HepG2 (cell line): Measurements from ENCODE around the gene CCDC106. TPM values are rescaled to one million over a fixed set of nuclear protein-coding genes. Genes with fewer than 3 reads are reported as not detected.

Experiments
- AGO2 ChIP-seq: fragments of 200-400 bp; formaldehyde crosslinking; optimal IDR thresholded peaks from 2 replicates; pipeline ENCODE3; 2017; ENCODE audit warnings: mild to moderate bottlenecking, low read depth, low read length, moderate library complexity
- ARNT ChIP-seq: fragments of 450-650 bp; IDR thresholded peaks from 2 replicates; pipeline ENCODE4 v1.6.1; 2017
- BRD4 ChIP-seq: sonication (generic); formaldehyde crosslinking; IDR thresholded peaks from 2 replicates; pipeline ENCODE4 v1.4.0; 2020; ENCODE audit warnings: missing genetic modification reagents
- DNMT1 ChIP-seq: sonication (generic); formaldehyde crosslinking; IDR thresholded peaks from 2 replicates; pipeline ENCODE4 v1.5.1; 2020; ENCODE audit warnings: mild to moderate bottlenecking, missing genetic modification reagents
- ERF ChIP-seq: IDR thresholded peaks from 2 replicates; pipeline ENCODE4 v1.6.1; 2018; ENCODE audit warnings: missing biosample characterization, missing genetic modification reagents
- FOSL2 ChIP-seq: sonication (generic); formaldehyde crosslinking; IDR thresholded peaks from 2 replicates; pipeline ENCODE4 v1.4.0; 2020; ENCODE audit warnings: missing genetic modification reagents
- FOXK1 ChIP-seq: sonication (generic); formaldehyde crosslinking; IDR thresholded peaks from 2 replicates; pipeline ENCODE4 v1.4.0; 2020; ENCODE audit warnings: low read depth, missing genetic modification reagents, borderline replicate concordance
- FOXO1 ChIP-seq: sonication (generic); formaldehyde crosslinking; IDR thresholded peaks from 2 replicates; pipeline ENCODE4 v1.4.0; 2020; ENCODE audit warnings: missing genetic modification reagents
- GABPB1 ChIP-seq: IDR thresholded peaks from 2 replicates; pipeline ENCODE4 v1.6.1; 2016; ENCODE audit warnings: mild to moderate bottlenecking, missing genetic modification reagents, moderate library complexity, missing compliant biosample characterization
- MBD4 ChIP-seq: IDR thresholded peaks from 2 replicates; pipeline ENCODE4 v1.6.1; 2012; ENCODE audit warnings: low read length, inconsistent platforms, borderline replicate concordance
- NFYB ChIP-seq: sonication (generic); formaldehyde crosslinking; IDR thresholded peaks from 2 replicates; pipeline ENCODE4 v1.4.0; 2020; ENCODE audit warnings: missing genetic modification reagents
- PREB ChIP-seq: sonication (generic); formaldehyde crosslinking; IDR thresholded peaks from 2 replicates; pipeline ENCODE4 v1.4.0; 2020; ENCODE audit warnings: missing genetic modification reagents
- RAD21 ChIP-seq: fragments of 450-650 bp; formaldehyde crosslinking; IDR thresholded peaks from 2 replicates; pipeline ENCODE4 v1.5.0; 2020; ENCODE audit warnings: mild to moderate bottlenecking
- RXRB ChIP-seq: IDR thresholded peaks from 2 replicates; pipeline ENCODE4 v1.6.1; 2016; ENCODE audit warnings: borderline replicate concordance, missing genetic modification reagents, missing compliant biosample characterization
- TFDP2 ChIP-seq: sonication (generic); formaldehyde crosslinking; IDR thresholded peaks from 2 replicates; pipeline ENCODE4 v1.4.0; 2020; ENCODE audit warnings: missing genetic modification reagents
- THAP11 ChIP-seq: IDR thresholded peaks from 2 replicates; pipeline ENCODE4 v1.6.1; 2016; ENCODE audit warnings: missing biosample characterization, missing genetic modification reagents
- ZBTB38 ChIP-seq: sonication (generic); formaldehyde crosslinking; IDR thresholded peaks from 2 replicates; pipeline ENCODE4 v1.5.1; 2020; ENCODE audit warnings: mild to moderate bottlenecking, missing genetic modification reagents
- ZMYM4 ChIP-seq: sonication (generic); formaldehyde crosslinking; IDR thresholded peaks from 2 replicates; pipeline ENCODE4 v1.8.1; 2023; ENCODE audit warnings: mild to moderate bottlenecking, missing genetic modification reagents
- ZNF451 ChIP-seq: sonication (generic); formaldehyde crosslinking; IDR thresholded peaks from 2 replicates; pipeline ENCODE4 v1.5.0; 2020; ENCODE audit warnings: mild to moderate bottlenecking, missing genetic modification reagents
- ZNF569 ChIP-seq: sonication (generic); formaldehyde crosslinking; IDR thresholded peaks from 2 replicates; pipeline ENCODE4 v1.5.0; 2020; ENCODE audit warnings: mild to moderate bottlenecking, missing genetic modification reagents, moderate library complexity, borderline replicate concordance
- ZNF644 ChIP-seq: IDR thresholded peaks from 2 replicates; pipeline ENCODE4 v1.6.1; 2016; ENCODE audit warnings: low read depth
- ZNF746 ChIP-seq: sonication (generic); formaldehyde crosslinking; IDR thresholded peaks from 2 replicates; pipeline ENCODE4 v1.8.0; 2022; ENCODE audit warnings: mild to moderate bottlenecking, missing genetic modification reagents
- polyA plus RNA-seq, 8 experiments: library from polyadenylated mRNA; depleted of rRNA in 3 of 8; stranded (reverse) in 7 of 8; unstranded in 1 of 8; fragments of >200 nt; fragmentation: Illumina TruSeq in 4 of 8; extraction: Trizol in 4 of 8; gene quantifications; 2 replicates each; pipeline versions ENCODE4 v1.2.1 to v1.2.3, GENCODE V29; 2011 to 2016; ENCODE audit warnings: low read depth in 4 of 8, missing spikeins in 1 of 8, mixed read lengths in 1 of 8; ENCODE audit not compliant: insufficient read depth in 1 of 8
- total RNA-seq, 5 experiments: library from RNA; depleted of rRNA; stranded (reverse); fragments of >200 nt; fragmentation: Illumina TruSeq; extraction: Trizol; gene quantifications; 2 replicates each; pipeline ENCODE4 v1.2.3, GENCODE V29; 2016; ENCODE audit warnings: low read depth in 1 of 5
- TF ChIP-seq, protein P1 (sequence below): sonication (generic); formaldehyde crosslinking; IDR thresholded peaks from 2 replicates; pipeline ENCODE4 v1.5.0; 2020; ENCODE audit warnings: mild to moderate bottlenecking, missing genetic modification reagents, borderline replicate concordance
- TF ChIP-seq, protein P2 (sequence below): sonication (generic); formaldehyde crosslinking; IDR thresholded peaks from 2 replicates; pipeline ENCODE4 v1.4.0; 2020; ENCODE audit warnings: missing genetic modification reagents

Gene CCDC106
- total and polyA plus RNA-seq, 2 of the 13 experiments (the other 11 are each of a cell fraction or from before 2014, with no cell fraction given) = 4.7 to 8.8 TPM

DNA sequence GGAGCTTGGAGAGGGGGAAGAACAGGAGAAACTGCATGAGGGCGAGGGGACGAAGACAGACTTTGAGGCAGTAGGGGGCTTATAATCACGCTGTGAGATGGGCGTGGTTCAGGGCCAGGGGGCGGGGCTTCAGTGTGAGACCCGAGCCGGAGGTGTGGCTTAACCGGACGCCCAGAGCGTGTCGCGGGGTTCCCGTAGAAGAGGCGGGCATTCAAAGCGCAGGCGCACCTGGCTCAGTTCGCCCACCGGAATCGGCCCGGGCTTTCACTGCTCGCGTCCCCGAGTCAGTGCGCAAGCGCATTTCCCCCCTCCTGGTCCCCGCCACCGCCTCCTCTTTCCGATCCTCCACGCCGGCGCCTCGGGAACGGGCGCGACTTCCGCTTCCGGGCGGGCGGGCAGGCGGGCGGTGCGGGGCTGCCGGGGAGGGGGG lies 42.8 kb upstream of the CCDC106 start (continued):
- TF ChIP-seq, protein P1, sequence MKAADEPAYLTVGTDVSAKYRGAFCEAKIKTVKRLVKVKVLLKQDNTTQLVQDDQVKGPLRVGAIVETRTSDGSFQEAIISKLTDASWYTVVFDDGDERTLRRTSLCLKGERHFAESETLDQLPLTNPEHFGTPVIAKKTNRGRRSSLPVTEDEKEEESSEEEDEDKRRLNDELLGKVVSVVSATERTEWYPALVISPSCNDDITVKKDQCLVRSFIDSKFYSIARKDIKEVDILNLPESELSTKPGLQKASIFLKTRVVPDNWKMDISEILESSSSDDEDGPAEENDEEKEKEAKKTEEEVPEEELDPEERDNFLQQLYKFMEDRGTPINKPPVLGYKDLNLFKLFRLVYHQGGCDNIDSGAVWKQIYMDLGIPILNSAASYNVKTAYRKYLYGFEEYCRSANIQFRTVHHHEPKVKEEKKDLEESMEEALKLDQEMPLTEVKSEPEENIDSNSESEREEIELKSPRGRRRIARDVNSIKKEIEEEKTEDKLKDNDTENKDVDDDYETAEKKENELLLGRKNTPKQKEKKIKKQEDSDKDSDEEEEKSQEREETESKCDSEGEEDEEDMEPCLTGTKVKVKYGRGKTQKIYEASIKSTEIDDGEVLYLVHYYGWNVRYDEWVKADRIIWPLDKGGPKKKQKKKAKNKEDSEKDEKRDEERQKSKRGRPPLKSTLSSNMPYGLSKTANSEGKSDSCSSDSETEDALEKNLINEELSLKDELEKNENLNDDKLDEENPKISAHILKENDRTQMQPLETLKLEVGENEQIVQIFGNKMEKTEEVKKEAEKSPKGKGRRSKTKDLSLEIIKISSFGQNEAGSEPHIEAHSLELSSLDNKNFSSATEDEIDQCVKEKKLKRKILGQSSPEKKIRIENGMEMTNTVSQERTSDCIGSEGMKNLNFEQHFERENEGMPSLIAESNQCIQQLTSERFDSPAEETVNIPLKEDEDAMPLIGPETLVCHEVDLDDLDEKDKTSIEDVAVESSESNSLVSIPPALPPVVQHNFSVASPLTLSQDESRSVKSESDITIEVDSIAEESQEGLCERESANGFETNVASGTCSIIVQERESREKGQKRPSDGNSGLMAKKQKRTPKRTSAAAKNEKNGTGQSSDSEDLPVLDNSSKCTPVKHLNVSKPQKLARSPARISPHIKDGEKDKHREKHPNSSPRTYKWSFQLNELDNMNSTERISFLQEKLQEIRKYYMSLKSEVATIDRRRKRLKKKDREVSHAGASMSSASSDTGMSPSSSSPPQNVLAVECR (CRISPR knock-in tag) = peak; percentile 37; the same call in 1 of the 2 replicates
- TF ChIP-seq RXRB = peak; percentile 31; the same call in 1 of the 2 replicates
- TF ChIP-seq DNMT1 (CRISPR knock-in tag) = no peak
- no peak for TF ChIP-seq ZNF451
- TF ChIP-seq, protein P2, sequence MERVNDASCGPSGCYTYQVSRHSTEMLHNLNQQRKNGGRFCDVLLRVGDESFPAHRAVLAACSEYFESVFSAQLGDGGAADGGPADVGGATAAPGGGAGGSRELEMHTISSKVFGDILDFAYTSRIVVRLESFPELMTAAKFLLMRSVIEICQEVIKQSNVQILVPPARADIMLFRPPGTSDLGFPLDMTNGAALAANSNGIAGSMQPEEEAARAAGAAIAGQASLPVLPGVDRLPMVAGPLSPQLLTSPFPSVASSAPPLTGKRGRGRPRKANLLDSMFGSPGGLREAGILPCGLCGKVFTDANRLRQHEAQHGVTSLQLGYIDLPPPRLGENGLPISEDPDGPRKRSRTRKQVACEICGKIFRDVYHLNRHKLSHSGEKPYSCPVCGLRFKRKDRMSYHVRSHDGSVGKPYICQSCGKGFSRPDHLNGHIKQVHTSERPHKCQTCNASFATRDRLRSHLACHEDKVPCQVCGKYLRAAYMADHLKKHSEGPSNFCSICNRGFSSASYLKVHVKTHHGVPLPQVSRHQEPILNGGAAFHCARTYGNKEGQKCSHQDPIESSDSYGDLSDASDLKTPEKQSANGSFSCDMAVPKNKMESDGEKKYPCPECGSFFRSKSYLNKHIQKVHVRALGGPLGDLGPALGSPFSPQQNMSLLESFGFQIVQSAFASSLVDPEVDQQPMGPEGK (CRISPR knock-in tag) = peak; percentile 75
- TF ChIP-seq BRD4 = no peak
- no peak for TF ChIP-seq ARNT
- peak; percentile 62 for TF ChIP-seq AGO2
- TF ChIP-seq FOSL2 (CRISPR knock-in tag) = peak; percentile 6; the same call in 1 of the 2 replicates
- TF ChIP-seq ZNF569 = no peak
- TF ChIP-seq MBD4 = no peak
- TF ChIP-seq FOXK1 (CRISPR knock-in tag) = peak; percentile 57; the same call in 1 of the 2 replicates
- no peak for TF ChIP-seq ZNF644
- 0 out of 2 replicates have a peak, but pooled peaks have one; percentile 21 for TF ChIP-seq ERF (CRISPR knock-in tag)
- no peak for TF ChIP-seq ZBTB38 (CRISPR knock-in tag)
- peak; percentile 23; the same call in 1 of the 2 replicates for TF ChIP-seq TFDP2
- 0 out of 2 replicates have a peak, but pooled peaks have one; percentile 11 for TF ChIP-seq NFYB (CRISPR knock-in tag)
- TF ChIP-seq THAP11 (CRISPR knock-in tag) = peak; percentile 86
- 0 out of 2 replicates have a peak, but pooled peaks have one; percentile 40 for TF ChIP-seq ZNF746
- TF ChIP-seq PREB = no peak
- TF ChIP-seq GABPB1 (CRISPR knock-in tag) = peak; percentile 93
- TF ChIP-seq RAD21 (CRISPR knock-in tag) = no peak
- peak; percentile 47; the same call in 1 of the 2 replicates for TF ChIP-seq FOXO1 (CRISPR knock-in tag)
- TF ChIP-seq ZMYM4 (CRISPR knock-in tag) = no peak
